NCI-H2029 treated with DMSO at 0.1 percent for 48 hours (cell line): ENCODE measurements around the gene OR7E24.
"Not testable (repeated sequence)": the region's sequence is repeated elsewhere in the genome, so short reads cannot be mapped to it uniquely, and the experiment has no call there.

ENCODE experiments used
- DNase-seq: peaks from one replicate; lab custom pipeline; 2025; lab: John Stamatoyannopoulos, UW

The OR7E24 gene

GRCh38 chr19:9250630-9251029 lies at the start of gene OR7E24:
Gene OR7E24 (plus strand): TSS chr19:9250930. CDS start chr19:9251044, 114 bp downstream.
- DNase-seq: no peak

GRCh38 chr19:9205501-9206113 lies 45.1 kb upstream of the OR7E24 start:
- peak; percentile 10 for DNase-seq

DNA sequence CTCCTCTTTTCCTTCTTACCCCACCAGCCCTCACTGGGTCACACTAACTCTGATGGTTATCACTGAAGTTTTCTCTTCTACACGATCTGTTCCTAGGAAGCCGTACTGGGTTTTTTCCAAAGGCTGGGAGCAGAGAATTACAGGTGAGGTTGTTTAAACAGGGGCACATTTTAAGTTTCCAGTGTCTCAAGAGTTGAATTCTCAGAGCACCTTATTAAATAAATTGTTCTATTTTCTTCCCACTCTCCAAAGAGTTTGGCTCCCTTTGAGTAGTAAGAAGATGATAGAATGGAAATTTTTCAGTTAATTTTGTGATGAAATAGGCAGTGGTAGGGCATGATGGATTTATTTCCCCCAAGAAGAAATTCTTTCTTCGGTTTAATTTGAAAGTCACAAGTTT lies 31.2 kb upstream of the OR7E24 start, which contains the start of gene OR7D4:
TSS of gene OR7D4 (minus strand) at position 101 of the 400 bp plus-strand sequence. CDS start 4,752 bp downstream, outside the sequence.
- no peak for DNase-seq

DNA sequence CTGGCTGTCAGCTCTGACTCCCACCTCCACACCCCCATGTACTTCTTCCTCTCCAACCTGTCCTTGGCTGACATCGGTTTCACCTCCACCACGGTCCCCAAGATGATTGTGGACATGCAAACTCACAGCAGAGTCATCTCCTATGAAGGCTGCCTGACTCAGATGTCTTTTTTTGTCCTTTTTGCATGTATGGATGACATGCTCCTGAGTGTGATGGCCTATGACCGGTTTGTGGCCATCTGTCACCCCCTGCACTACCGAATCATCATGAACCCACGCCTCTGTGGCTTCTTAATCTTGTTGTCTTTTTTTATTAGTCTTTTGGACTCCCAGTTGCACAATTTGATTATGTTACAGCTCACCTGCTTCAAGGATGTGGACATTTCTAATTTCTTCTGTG lies 506 bp downstream of the OR7E24 start:
- no peak for DNase-seq

DNA sequence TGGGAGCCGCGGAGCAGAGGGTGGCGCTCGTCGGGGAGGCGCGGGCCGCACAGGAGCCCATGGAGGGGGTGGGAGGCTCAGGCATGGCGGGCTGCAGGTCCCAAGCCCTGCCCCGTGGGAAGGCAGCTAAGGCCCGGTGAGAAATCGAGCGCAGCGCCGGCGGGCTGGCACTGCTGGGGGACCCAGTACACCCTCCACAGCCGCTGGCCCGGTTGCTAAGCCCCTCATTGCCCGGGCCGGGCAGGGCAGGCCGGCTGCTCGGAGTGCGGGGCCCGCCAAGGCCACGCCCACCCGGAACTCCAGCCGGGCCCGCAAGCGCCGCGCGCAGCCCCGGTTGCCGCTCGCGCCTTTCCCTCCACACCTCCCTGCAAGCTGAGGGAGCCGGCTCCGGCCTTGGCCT lies 32.8 kb downstream of the OR7E24 start:
- DNase-seq: not testable (repeated sequence)

GRCh38 chr19:9289231-9289884 lies 38.6 kb downstream of the OR7E24 start:
- no peak for DNase-seq

- DNase-seq: no peak
Measured at GRCh38 chr19:9295411-9295849, 44.7 kb downstream of the OR7E24 start.

DNA sequence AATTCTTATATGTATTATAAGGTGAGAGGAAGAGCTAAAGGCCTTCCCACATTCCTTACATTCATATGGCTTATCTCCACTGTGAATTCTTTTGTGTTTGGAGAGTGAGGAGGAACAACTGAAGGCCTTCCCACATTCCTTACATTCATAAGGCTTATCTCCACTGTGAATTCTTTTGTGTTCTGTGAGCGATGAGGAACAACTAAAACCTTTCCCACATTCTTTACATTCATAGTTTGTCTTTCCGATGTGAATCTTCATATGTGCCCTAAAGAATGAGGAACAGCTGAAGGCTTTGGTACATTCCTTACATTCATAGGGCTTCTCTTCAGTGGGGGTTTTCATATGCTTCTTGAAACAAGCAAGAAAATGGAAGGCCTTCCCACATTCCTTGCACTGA lies 45.6 kb downstream of the OR7E24 start:
- DNase-seq: no peak
